ENCODE results near the gene SCGB2B2.
A peak's percentile ranks its signal among the peaks of the same experiment; 100 is the strongest.
"Not testable (repeated sequence)": the region's sequence is repeated elsewhere in the genome, so short reads cannot be mapped to it uniquely, and the experiment has no call there.

Gene SCGB2B2

GRCh38 chr19:34688592-34688991, 11.6 kb upstream of the SCGB2B2 start:
- Histone ChIP-seq H3K9me3 (ENCODE audit: control insufficient read depth in 5 of 5, low read length in 5 of 5) (peaks cover 15 to 46% (median 40%) of the 10 kb centered on the region in 5 donors), H3K4me3 (ENCODE audit: low read depth in 1 of 5, low read length in 5 of 5) (no peak overlapping the region), H3K9ac (ENCODE audit: low read length in 5 of 5) (no peak overlapping the region), H3K36me3 (ENCODE audit: control insufficient read depth in 5 of 5, insufficient read depth in 5 of 5, low read length in 5 of 5) (peaks cover 3 to 15% (median 13%) of the 10 kb centered on the region in 5 donors), H3K27me3 (ENCODE audit: control insufficient read depth in 5 of 5, insufficient read depth in 4 of 5, low read length in 5 of 5) (no peaks in the 10 kb centered on the region), H3K27ac (ENCODE audit: low read depth, low read length) (no peak overlapping the region), H3K4me1 (ENCODE audit: control insufficient read depth in 5 of 5, insufficient read depth in 5 of 5, low read length in 5 of 5) (no peaks in the 10 kb centered on the region)

GRCh38 chr19:34687348-34687747, 10.4 kb upstream of the SCGB2B2 start:
- H3K27ac ChIP-seq (ENCODE audit: low read depth, low read length), result no peak overlapping the region
- no peaks in the 10 kb centered on the region for H3K27me3 ChIP-seq (ENCODE audit: control insufficient read depth in 5 of 5, insufficient read depth in 4 of 5, low read length in 5 of 5)
- peaks cover 16 to 27% (median 25%) of the 10 kb centered on the region in 5 donors for H3K36me3 ChIP-seq (ENCODE audit: control insufficient read depth in 5 of 5, insufficient read depth in 5 of 5, low read length in 5 of 5)
- H3K9me3 ChIP-seq (ENCODE audit: control insufficient read depth in 5 of 5, low read length in 5 of 5), result peaks cover 17 to 57% (median 41%) of the 10 kb centered on the region in 5 donors
- H3K4me3 ChIP-seq (ENCODE audit: low read depth in 1 of 5, low read length in 5 of 5), result peak overlapping the region in 1 of 5 donors; percentile 4
- no peaks in the 10 kb centered on the region for H3K4me1 ChIP-seq (ENCODE audit: control insufficient read depth in 5 of 5, insufficient read depth in 5 of 5, low read length in 5 of 5)
- no peak overlapping the region for H3K9ac ChIP-seq (ENCODE audit: low read length in 5 of 5)

- no peaks in the 10 kb centered on the region for H3K4me1 ChIP-seq (ENCODE audit: control insufficient read depth in 5 of 5, insufficient read depth in 5 of 5, low read length in 5 of 5)
- peaks cover 23 to 62% (median 48%) of the 10 kb centered on the region in 5 donors for H3K9me3 ChIP-seq (ENCODE audit: control insufficient read depth in 5 of 5, low read length in 5 of 5)
- no peak overlapping the region for H3K4me3 ChIP-seq (ENCODE audit: low read depth in 1 of 5, low read length in 5 of 5)
- peaks cover 25 to 34% (median 32%) of the 10 kb centered on the region in 5 donors for H3K36me3 ChIP-seq (ENCODE audit: control insufficient read depth in 5 of 5, insufficient read depth in 5 of 5, low read length in 5 of 5)
- no peak overlapping the region for H3K27ac ChIP-seq (ENCODE audit: low read depth, low read length)
- no peaks in the 10 kb centered on the region for H3K27me3 ChIP-seq (ENCODE audit: control insufficient read depth in 5 of 5, insufficient read depth in 4 of 5, low read length in 5 of 5)
- no peak overlapping the region for H3K9ac ChIP-seq (ENCODE audit: low read length in 5 of 5)
Measured at GRCh38 chr19:34686455-34686854, 9.5 kb upstream of the SCGB2B2 start.

GRCh38 chr19:34685266-34685665, 8.3 kb upstream of the SCGB2B2 start:
- peaks cover 35 to 44% (median 41%) of the 10 kb centered on the region in 5 donors for H3K36me3 ChIP-seq (ENCODE audit: control insufficient read depth in 5 of 5, insufficient read depth in 5 of 5, low read length in 5 of 5)
- H3K27me3 ChIP-seq (ENCODE audit: control insufficient read depth in 5 of 5, insufficient read depth in 4 of 5, low read length in 5 of 5); H3K27ac ChIP-seq (ENCODE audit: low read depth, low read length); H3K4me3 ChIP-seq (ENCODE audit: low read depth in 1 of 5, low read length in 5 of 5); H3K9ac ChIP-seq (ENCODE audit: low read length in 5 of 5); H3K4me1 ChIP-seq (ENCODE audit: control insufficient read depth in 5 of 5, insufficient read depth in 5 of 5, low read length in 5 of 5): not testable (repeated sequence)
- H3K9me3 ChIP-seq (ENCODE audit: control insufficient read depth in 5 of 5, low read length in 5 of 5), result peaks cover 26 to 63% (median 51%) of the 10 kb centered on the region in 5 donors

GRCh38 chr19:34681478-34681877, 4.5 kb upstream of the SCGB2B2 start:
- peaks cover 2 to 21% (median 15%) of the 10 kb centered on the region in 5 donors for H3K4me1 ChIP-seq (ENCODE audit: control insufficient read depth in 5 of 5, insufficient read depth in 5 of 5, low read length in 5 of 5)
- no peak overlapping the region for H3K9ac ChIP-seq (ENCODE audit: low read length in 5 of 5)
- H3K27me3 ChIP-seq (ENCODE audit: control insufficient read depth in 5 of 5, insufficient read depth in 4 of 5, low read length in 5 of 5), result no peaks in the 10 kb centered on the region
- peaks cover 48 to 58% (median 51%) of the 10 kb centered on the region in 5 donors for H3K36me3 ChIP-seq (ENCODE audit: control insufficient read depth in 5 of 5, insufficient read depth in 5 of 5, low read length in 5 of 5)
- peaks cover 25 to 50% (median 42%) of the 10 kb centered on the region in 5 donors for H3K9me3 ChIP-seq (ENCODE audit: control insufficient read depth in 5 of 5, low read length in 5 of 5)
- H3K4me3 ChIP-seq (ENCODE audit: low read depth in 1 of 5, low read length in 5 of 5), result peak overlapping the region in 4 of 5 donors; percentile 2 to 48 (median 31)
- H3K27ac ChIP-seq (ENCODE audit: low read depth, low read length), result no peak overlapping the region

- Histone ChIP-seq H3K27ac (ENCODE audit: low read depth, low read length) (no peak overlapping the region), H3K36me3 (ENCODE audit: control insufficient read depth in 5 of 5, insufficient read depth in 5 of 5, low read length in 5 of 5) (peaks cover 31 to 46% (median 41%) of the 10 kb centered on the region in 5 donors), H3K9me3 (ENCODE audit: control insufficient read depth in 5 of 5, low read length in 5 of 5) (peaks cover 11 to 27% (median 22%) of the 10 kb centered on the region in 5 donors), H3K27me3 (ENCODE audit: control insufficient read depth in 5 of 5, insufficient read depth in 4 of 5, low read length in 5 of 5) (no peaks in the 10 kb centered on the region), H3K4me3 (ENCODE audit: low read depth in 1 of 5, low read length in 5 of 5) (peak overlapping the region; percentile 73 to 87 (median 81)), H3K4me1 (ENCODE audit: control insufficient read depth in 5 of 5, insufficient read depth in 5 of 5, low read length in 5 of 5) (peaks cover 2 to 26% (median 19%) of the 10 kb centered on the region in 5 donors), H3K9ac (ENCODE audit: low read length in 5 of 5) (peak overlapping the region in 3 of 5 donors; percentile 97 to 98 (median 97))
Measured at GRCh38 chr19:34678421-34678820, 1.5 kb upstream of the SCGB2B2 start.

- peak overlapping the region; percentile 93 to 98 (median 97) for H3K9ac ChIP-seq (ENCODE audit: low read length in 5 of 5)
- H3K9me3 ChIP-seq (ENCODE audit: control insufficient read depth in 5 of 5, low read length in 5 of 5), result peaks cover 11 to 27% (median 19%) of the 10 kb centered on the region in 5 donors
- H3K36me3 ChIP-seq (ENCODE audit: control insufficient read depth in 5 of 5, insufficient read depth in 5 of 5, low read length in 5 of 5), result peaks cover 28 to 43% (median 38%) of the 10 kb centered on the region in 5 donors
- H3K4me3 ChIP-seq (ENCODE audit: low read depth in 1 of 5, low read length in 5 of 5), result peak overlapping the region; percentile 73 to 87 (median 81)
- peak overlapping the region; percentile 98 for H3K27ac ChIP-seq (ENCODE audit: low read depth, low read length)
- no peaks in the 10 kb centered on the region for H3K27me3 ChIP-seq (ENCODE audit: control insufficient read depth in 5 of 5, insufficient read depth in 4 of 5, low read length in 5 of 5)
- H3K4me1 ChIP-seq (ENCODE audit: control insufficient read depth in 5 of 5, insufficient read depth in 5 of 5, low read length in 5 of 5), result peaks cover 2 to 26% (median 19%) of the 10 kb centered on the region in 5 donors
Measured at GRCh38 chr19:34678085-34678412, 1.1 kb upstream of the SCGB2B2 start.

GRCh38 chr19:34677386-34678084, 576 bp upstream of the SCGB2B2 start, which contains the start of gene ZNF302:
ZNF302 (plus strand) TSS chr19:34677678; CDS start chr19:34678805, 1,127 bp downstream.
- Histone ChIP-seq H3K4me3 (ENCODE audit: low read depth in 1 of 5, low read length in 5 of 5) (peak within 1 kb of the TSS; percentile 73 to 99 (median 82)), H3K9me3 (ENCODE audit: control insufficient read depth in 5 of 5, low read length in 5 of 5) (peaks cover 11 to 26% (median 14%) of the 10 kb centered on the region in 5 donors), H3K27ac (ENCODE audit: low read depth, low read length) (peak within 1 kb of the TSS; percentile 98), H3K36me3 (ENCODE audit: control insufficient read depth in 5 of 5, insufficient read depth in 5 of 5, low read length in 5 of 5) (peaks cover 22 to 37% (median 33%) of the 10 kb centered on the region in 5 donors), H3K9ac (ENCODE audit: low read length in 5 of 5) (peak within 1 kb of the TSS; percentile 93 to 98 (median 97)), H3K4me1 (ENCODE audit: control insufficient read depth in 5 of 5, insufficient read depth in 5 of 5, low read length in 5 of 5) (peaks cover 2 to 26% (median 19%) of the 10 kb centered on the region in 5 donors), H3K27me3 (ENCODE audit: control insufficient read depth in 5 of 5, insufficient read depth in 4 of 5, low read length in 5 of 5) (no peaks in the 10 kb centered on the region)

GRCh38 chr19:34675919-34676318, 1.0 kb downstream of the SCGB2B2 start:
- H3K36me3 ChIP-seq (ENCODE audit: control insufficient read depth in 5 of 5, insufficient read depth in 5 of 5, low read length in 5 of 5), result peaks cover 13 to 21% (median 18%) of the 10 kb centered on the region in 5 donors
- H3K27ac ChIP-seq (ENCODE audit: low read depth, low read length), result no peak overlapping the region
- H3K4me1 ChIP-seq (ENCODE audit: control insufficient read depth in 5 of 5, insufficient read depth in 5 of 5, low read length in 5 of 5), result peaks cover 2 to 26% (median 19%) of the 10 kb centered on the region in 5 donors
- peak overlapping the region in 3 of 5 donors; percentile 73 to 87 (median 82) for H3K4me3 ChIP-seq (ENCODE audit: low read depth in 1 of 5, low read length in 5 of 5)
- peaks cover 3 to 14% (median 5%) of the 10 kb centered on the region in 5 donors for H3K9me3 ChIP-seq (ENCODE audit: control insufficient read depth in 5 of 5, low read length in 5 of 5)
- no peaks in the 10 kb centered on the region for H3K27me3 ChIP-seq (ENCODE audit: control insufficient read depth in 5 of 5, insufficient read depth in 4 of 5, low read length in 5 of 5)
- no peak overlapping the region for H3K9ac ChIP-seq (ENCODE audit: low read length in 5 of 5)

- Histone ChIP-seq H3K27ac (ENCODE audit: low read depth, low read length) (no peak overlapping the region), H3K4me1 (ENCODE audit: control insufficient read depth in 5 of 5, insufficient read depth in 5 of 5, low read length in 5 of 5) (peaks cover 2 to 26% (median 19%) of the 10 kb centered on the region in 5 donors), H3K4me3 (ENCODE audit: low read depth in 1 of 5, low read length in 5 of 5) (no peak overlapping the region), H3K36me3 (ENCODE audit: control insufficient read depth in 5 of 5, insufficient read depth in 5 of 5, low read length in 5 of 5) (peaks cover 7 to 16% (median 13%) of the 10 kb centered on the region in 5 donors), H3K27me3 (ENCODE audit: control insufficient read depth in 5 of 5, insufficient read depth in 4 of 5, low read length in 5 of 5) (no peaks in the 10 kb centered on the region), H3K9me3 (ENCODE audit: control insufficient read depth in 5 of 5, low read length in 5 of 5) (peaks cover 3 to 8% (median 5%) of the 10 kb centered on the region in 5 donors), H3K9ac (ENCODE audit: low read length in 5 of 5) (no peak overlapping the region)
Measured at GRCh38 chr19:34675250-34675649, 1.7 kb downstream of the SCGB2B2 start.

All from subcutaneous abdominal adipose tissue (tissue), 5 donors.